ENCODE measurements around the gene TAF5L. TPM values are rescaled to one million over a fixed set of nuclear protein-coding genes. Genes with fewer than 3 reads are reported as not detected.

The TAF5L gene
- polyA plus RNA-seq, result 2.7 and 3.8 TPM in 2 replicates

GRCh38 chr1:229625915-229626831 is at the start of gene TAF5L, which contains the start of gene URB2:
TAF5L (minus strand) TSS chr1:229626122; CDS start chr1:229614482, 11,640 bp downstream.
URB2 (plus strand) TSS chr1:229626247; CDS start chr1:229627634, 1,387 bp downstream.

GRCh38 chr1:229558460-229559335 is 67.2 kb downstream of the TAF5L start, which contains the start of gene ABCB10:
ABCB10 (minus strand) TSS chr1:229558707; CDS start chr1:229558652, 55 bp downstream.

Other genes with a start within 250 kb of the TAF5L start
- gene ACTA1, start 192.0 kb downstream of the TAF5L start, polyA plus RNA-seq, result 1.1 and 4.0 TPM in 2 replicates
- 25.0 and 27.9 TPM in 2 replicates for gene NUP133, start 117.8 kb downstream of the TAF5L start, polyA plus RNA-seq
- gene ABCB10, start 67.4 kb downstream of the TAF5L start, polyA plus RNA-seq, result 4.4 and 5.5 TPM in 2 replicates
- 1.9 and 3.5 TPM in 2 replicates for gene URB2, start 125 bp upstream of the TAF5L start, polyA plus RNA-seq